Memory B cell (primary cell): ENCODE measurements around the gene PRM2.
A peak's percentile ranks its signal among the peaks of the same experiment; 100 is the strongest.

Experiments used
- ATAC-seq: fragments of 150-1000 bp; cut with Tn5 transposase; 2 replicates; pipeline ENCODE4 v1.10.0; 2021; ENCODE audit warnings: low read depth, mild to moderate bottlenecking, moderate library complexity
- DNase-seq, 2 donors: peaks; one replicate each; pipeline ENCODE4 v3.0.0; 2022; ENCODE audit warnings: low spot score in 2 of 2
- H3K27ac Mint-ChIP-seq: one replicate; pipeline ENCODE4 v1.8.0; 2022; ENCODE audit warnings: mild to moderate bottlenecking, moderate library complexity, mixed read lengths
- H3K27me3 Mint-ChIP-seq: one replicate; pipeline ENCODE4 v1.8.0; 2022; ENCODE audit warnings: mixed read lengths
- H3K36me3 Mint-ChIP-seq: one replicate; pipeline ENCODE4 v1.8.0; 2022; ENCODE audit warnings: mild to moderate bottlenecking, mixed read lengths
- H3K4me1 Mint-ChIP-seq: one replicate; pipeline ENCODE4 v1.8.0; 2022; ENCODE audit warnings: mixed read lengths
- H3K4me3 Mint-ChIP-seq: one replicate; pipeline ENCODE4 v1.8.0; 2022; ENCODE audit warnings: mild to moderate bottlenecking, moderate library complexity, mixed read lengths
- H3K9me3 Mint-ChIP-seq: one replicate; pipeline ENCODE4 v1.8.0; 2022; ENCODE audit warnings: mixed read lengths

The PRM2 gene

GRCh38 chr16:11231367-11231970 is 44.8 kb downstream of the PRM2 start:
- Mint-ChIP-seq H3K9me3 (no peaks in the 10 kb centered on the region), H3K27ac (no peak overlapping the region), H3K27me3 (no peaks in the 10 kb centered on the region), H3K36me3 (no peaks in the 10 kb centered on the region), H3K4me3 (no peak overlapping the region), H3K4me1 (peaks cover 22% of the 10 kb centered on the region)
- ATAC-seq, result no peak
- DNase-seq, result no peak

GRCh38 chr16:11229906-11230305 is 46.4 kb downstream of the PRM2 start:
- no peak overlapping the region for H3K27ac Mint-ChIP-seq
- peaks cover 29% of the 10 kb centered on the region for H3K4me1 Mint-ChIP-seq
- H3K36me3 Mint-ChIP-seq, result no peaks in the 10 kb centered on the region
- no peaks in the 10 kb centered on the region for H3K27me3 Mint-ChIP-seq
- ATAC-seq (no peak), DNase-seq (no peak)
- H3K4me3 Mint-ChIP-seq, result no peak overlapping the region
- no peaks in the 10 kb centered on the region for H3K9me3 Mint-ChIP-seq

- no peak overlapping the region for H3K4me3 Mint-ChIP-seq
- DNase-seq (no peak), ATAC-seq (no peak)
- H3K4me1 Mint-ChIP-seq, result peaks cover 34% of the 10 kb centered on the region
- no peaks in the 10 kb centered on the region for H3K27me3 Mint-ChIP-seq
- no peaks in the 10 kb centered on the region for H3K9me3 Mint-ChIP-seq
- H3K27ac Mint-ChIP-seq, result no peak overlapping the region
- H3K36me3 Mint-ChIP-seq, result no peaks in the 10 kb centered on the region
Observed at GRCh38 chr16:11229432-11229831, 46.8 kb downstream of the PRM2 start.

GRCh38 chr16:11225677-11226549 is 50.4 kb downstream of the PRM2 start:
- DNase-seq (no peak), ATAC-seq (no peak)
- Mint-ChIP-seq H3K27me3 (no peaks in the 10 kb centered on the region), H3K4me3 (peak overlapping the region; percentile 86), H3K9me3 (no peaks in the 10 kb centered on the region), H3K4me1 (peaks cover 26% of the 10 kb centered on the region), H3K27ac (peak overlapping the region; percentile 89), H3K36me3 (no peaks in the 10 kb centered on the region)
